ENCODE measurements around the gene PCDH12. TPM values are rescaled to one million over a fixed set of nuclear protein-coding genes. Genes with fewer than 3 reads are reported as not detected.

Gene PCDH12
- total RNA-seq, 1 donor from 2014 or later, result 0.70 TPM

GRCh38 chr5:141910271-141910673, 47.7 kb downstream of the PCDH12 start:
- intact Hi-C loops (cut with micrococcal nuclease), result no loop called here

- intact Hi-C loops (cut with micrococcal nuclease), result no loop called here
Measured at GRCh38 chr5:141909212-141909611, 48.8 kb downstream of the PCDH12 start.

GRCh38 chr5:141908796-141909195, 49.2 kb downstream of the PCDH12 start:
- intact Hi-C loops (cut with micrococcal nuclease), result no loop called here

- intact Hi-C loops (cut with micrococcal nuclease), result no loop called here
Measured at GRCh38 chr5:141906972-141907371, 51.0 kb downstream of the PCDH12 start.

DNA sequence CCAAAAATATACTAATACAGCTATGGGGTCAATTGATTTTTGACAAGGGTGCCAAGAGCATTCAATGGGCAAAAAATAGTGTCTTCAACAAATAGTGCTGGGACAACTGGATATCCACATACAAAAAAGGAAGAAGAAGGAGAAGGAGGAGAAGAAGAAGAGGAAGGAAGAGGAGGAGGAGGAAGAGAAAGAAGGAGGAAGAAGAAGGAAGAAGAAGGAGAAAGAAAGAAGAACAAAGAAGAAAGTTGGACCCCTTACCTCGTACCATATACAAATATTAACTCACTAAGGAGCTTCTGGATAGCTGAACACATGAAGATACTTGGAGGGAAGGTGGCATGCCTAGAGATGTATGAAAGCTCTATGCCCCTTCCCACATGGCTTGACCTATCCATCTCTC, 51.5 kb downstream of the PCDH12 start:
- intact Hi-C loops (cut with micrococcal nuclease), result no loop called here

DNA sequence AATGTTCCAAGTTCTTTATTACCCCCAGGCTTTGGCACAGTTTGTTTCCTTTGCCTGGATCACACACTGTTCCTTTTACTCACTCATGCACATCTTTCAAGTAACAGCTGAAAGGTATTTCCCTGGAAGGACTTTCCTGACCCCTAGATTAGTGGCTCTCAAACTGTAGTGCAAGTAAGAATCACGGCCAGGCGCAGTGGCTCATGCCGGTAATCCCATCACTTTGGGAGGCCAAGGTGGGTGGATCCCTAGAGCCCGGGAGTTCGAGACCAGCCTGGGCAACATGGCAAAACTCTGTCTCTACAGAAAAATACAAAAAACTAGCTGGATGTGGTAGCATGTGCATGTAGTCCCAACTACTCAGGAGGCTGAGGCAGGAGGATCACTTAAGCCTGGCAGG, 53.5 kb downstream of the PCDH12 start:
- intact Hi-C loops (cut with micrococcal nuclease), result no loop called here

GRCh38 chr5:141903261-141903660, 54.7 kb downstream of the PCDH12 start:
- intact Hi-C loops (cut with micrococcal nuclease), result no loop called here

DNA sequence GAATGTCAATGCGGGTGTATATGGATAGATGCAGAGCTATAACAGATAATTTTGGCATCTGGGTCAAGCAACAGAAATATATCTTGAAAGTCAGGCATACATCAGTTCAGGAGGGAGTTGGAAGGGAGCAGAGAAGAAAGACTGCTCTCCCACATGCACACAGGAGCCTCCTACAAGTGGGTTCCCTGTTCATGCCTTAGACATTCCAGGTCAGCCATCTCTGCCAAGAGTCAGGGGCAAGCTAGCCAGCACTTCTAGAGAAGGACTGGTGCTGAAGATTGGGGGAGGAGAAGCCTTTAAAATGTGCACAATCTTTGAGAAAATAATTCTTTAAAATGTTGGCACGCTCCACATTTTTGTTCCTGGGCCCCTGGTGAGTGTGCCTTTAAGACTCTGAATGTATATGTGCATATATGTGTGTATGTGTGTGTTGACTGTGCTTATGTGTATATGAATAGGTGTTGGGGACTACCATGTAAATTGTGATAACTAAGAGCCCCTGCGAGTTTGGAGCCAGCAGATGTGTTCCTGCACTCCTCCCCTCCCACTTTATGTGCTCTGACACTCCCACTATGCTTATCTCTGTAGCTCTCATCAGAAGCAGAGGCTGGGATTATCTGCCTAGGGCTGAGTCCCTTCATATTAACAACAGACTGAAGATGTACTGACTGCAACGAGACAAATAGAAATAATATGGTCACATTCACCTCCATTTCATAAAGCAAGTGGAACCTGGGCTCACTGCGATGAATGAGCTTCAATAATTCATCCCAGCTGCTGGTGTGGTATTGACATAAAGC, 55.8 kb downstream of the PCDH12 start:
- intact Hi-C loops (cut with micrococcal nuclease), result no loop called here

DNA sequence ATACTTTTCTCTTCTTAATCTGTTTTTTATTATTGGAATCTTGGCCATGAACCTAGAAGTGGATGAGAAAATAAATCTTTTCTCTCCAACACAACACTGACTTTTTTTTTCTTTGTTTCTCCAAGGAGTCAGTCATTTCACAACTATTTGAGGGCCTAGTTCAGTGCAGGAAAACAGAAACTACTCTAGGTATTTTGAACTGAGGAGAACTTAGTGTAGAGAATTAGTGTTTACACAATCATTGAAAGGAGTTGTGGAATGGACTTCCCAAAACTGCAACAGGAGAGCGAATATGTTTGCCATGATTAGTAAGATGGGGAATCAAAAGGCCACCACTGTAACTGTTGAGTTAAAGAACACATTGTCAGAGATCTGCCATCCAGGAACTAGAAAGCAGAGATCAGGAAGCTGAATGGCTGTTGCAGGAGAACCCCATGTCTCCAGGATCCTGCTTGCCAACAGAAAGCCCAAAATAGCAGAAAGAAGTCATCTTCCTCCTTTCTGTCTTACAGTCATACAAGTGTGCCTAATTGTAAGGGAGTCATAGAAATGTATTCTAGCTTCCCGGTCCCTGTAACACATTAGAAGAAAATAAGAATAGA, 59.5 kb downstream of the PCDH12 start:
- intact Hi-C loops (cut with micrococcal nuclease), result no loop called here

- intact Hi-C loops (cut with micrococcal nuclease), result no loop called here
Measured at GRCh38 chr5:141897425-141897824, 60.6 kb downstream of the PCDH12 start.

Other genes starting within 250 kb of the PCDH12 start
- gene PCDH1, start 79.8 kb downstream of the PCDH12 start, total RNA-seq, result not detected in 2 replicates
- gene DELE1, start 34.3 kb downstream of the PCDH12 start, total RNA-seq, result 82.5 and 84.0 TPM in 2 replicates
- gene RNF14, start 10.9 kb upstream of the PCDH12 start, total RNA-seq, result 24.2 and 24.4 TPM in 2 replicates
- 30.0 and 33.1 TPM in 2 replicates for gene GNPDA1, start 54.8 kb upstream of the PCDH12 start, total RNA-seq
- gene NDFIP1, start 150.6 kb upstream of the PCDH12 start, total RNA-seq, result 57.2 and 58.2 TPM in 2 replicates